ENCODE results near the gene SLC6A18. TPM values are rescaled to one million over a fixed set of nuclear protein-coding genes. Genes with fewer than 3 reads are reported as not detected.
"Not testable (repeated sequence)": the region's sequence is repeated elsewhere in the genome, so short reads cannot be mapped to it uniquely, and the experiment has no call there.

SLC6A18 gene
- polyA plus RNA-seq, 1 experiment = not detected

DNA sequence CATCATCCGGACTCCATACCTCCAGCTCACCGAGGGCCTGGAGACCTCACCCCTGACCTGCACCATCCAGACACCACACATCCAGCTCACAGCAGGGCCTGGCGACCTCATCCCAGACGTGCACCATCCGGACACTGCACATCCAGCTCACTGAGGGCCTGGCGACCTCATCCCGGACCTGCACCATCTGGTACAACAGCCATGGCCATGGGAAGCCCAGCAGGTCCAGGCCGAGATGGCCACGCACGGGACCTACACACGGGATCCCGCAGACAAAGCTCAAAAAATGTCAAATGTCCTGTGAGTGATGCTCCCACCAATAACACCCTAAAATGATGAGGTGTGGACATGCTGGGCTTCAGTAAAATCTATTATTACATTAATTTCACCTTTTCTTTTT lies 60.0 kb downstream of the SLC6A18 start:
- Histone ChIP-seq H3K36me3 (ENCODE audit: control insufficient read depth, insufficient read depth, low read length) (no peaks in the 10 kb centered on the region), H3K27me3 (ENCODE audit: control insufficient read depth, insufficient read depth, low read length) (no peaks in the 10 kb centered on the region), H3K4me3 (ENCODE audit: low read depth, low read length) (no peak overlapping the region)
- ChIA-PET POLR2A (no interaction called here), CTCF (interaction anchor here (1.4 kb wide), 1 partner anchor 18 kb away, joined by 5 read pairs; no protein-coding TSS in a partner anchor)
- no peak for DNase-seq (ENCODE audit: low read depth)
- TF ChIP-seq, protein P1, sequence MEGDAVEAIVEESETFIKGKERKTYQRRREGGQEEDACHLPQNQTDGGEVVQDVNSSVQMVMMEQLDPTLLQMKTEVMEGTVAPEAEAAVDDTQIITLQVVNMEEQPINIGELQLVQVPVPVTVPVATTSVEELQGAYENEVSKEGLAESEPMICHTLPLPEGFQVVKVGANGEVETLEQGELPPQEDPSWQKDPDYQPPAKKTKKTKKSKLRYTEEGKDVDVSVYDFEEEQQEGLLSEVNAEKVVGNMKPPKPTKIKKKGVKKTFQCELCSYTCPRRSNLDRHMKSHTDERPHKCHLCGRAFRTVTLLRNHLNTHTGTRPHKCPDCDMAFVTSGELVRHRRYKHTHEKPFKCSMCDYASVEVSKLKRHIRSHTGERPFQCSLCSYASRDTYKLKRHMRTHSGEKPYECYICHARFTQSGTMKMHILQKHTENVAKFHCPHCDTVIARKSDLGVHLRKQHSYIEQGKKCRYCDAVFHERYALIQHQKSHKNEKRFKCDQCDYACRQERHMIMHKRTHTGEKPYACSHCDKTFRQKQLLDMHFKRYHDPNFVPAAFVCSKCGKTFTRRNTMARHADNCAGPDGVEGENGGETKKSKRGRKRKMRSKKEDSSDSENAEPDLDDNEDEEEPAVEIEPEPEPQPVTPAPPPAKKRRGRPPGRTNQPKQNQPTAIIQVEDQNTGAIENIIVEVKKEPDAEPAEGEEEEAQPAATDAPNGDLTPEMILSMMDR (IDR thresholded peaks at IDR 0.05; ENCODE audit: insufficient read depth, low read depth, low read length) = no peak

DNA sequence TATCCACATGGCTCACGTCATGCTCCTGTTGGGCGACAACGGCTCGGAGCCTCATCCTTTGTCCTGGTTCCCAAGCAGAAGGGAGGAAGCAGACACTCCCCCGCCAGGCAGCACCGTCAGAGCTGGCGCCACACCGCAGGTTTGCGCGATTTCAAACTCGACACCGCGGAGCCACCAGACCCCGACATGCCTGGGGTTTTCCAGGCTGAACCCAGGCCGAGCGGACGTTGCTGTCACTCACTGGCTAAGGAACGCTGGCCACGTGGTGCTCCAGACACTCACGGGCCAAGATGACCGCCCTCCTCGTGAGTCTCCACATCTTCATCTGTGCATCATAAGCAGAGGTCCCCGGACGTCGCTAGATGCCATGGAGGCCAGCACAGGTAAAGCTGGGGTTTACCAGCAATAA lies 60.7 kb downstream of the SLC6A18 start:
- CTCF ChIA-PET = no interaction called here
- no peak for DNase-seq (ENCODE audit: low read depth)

DNA sequence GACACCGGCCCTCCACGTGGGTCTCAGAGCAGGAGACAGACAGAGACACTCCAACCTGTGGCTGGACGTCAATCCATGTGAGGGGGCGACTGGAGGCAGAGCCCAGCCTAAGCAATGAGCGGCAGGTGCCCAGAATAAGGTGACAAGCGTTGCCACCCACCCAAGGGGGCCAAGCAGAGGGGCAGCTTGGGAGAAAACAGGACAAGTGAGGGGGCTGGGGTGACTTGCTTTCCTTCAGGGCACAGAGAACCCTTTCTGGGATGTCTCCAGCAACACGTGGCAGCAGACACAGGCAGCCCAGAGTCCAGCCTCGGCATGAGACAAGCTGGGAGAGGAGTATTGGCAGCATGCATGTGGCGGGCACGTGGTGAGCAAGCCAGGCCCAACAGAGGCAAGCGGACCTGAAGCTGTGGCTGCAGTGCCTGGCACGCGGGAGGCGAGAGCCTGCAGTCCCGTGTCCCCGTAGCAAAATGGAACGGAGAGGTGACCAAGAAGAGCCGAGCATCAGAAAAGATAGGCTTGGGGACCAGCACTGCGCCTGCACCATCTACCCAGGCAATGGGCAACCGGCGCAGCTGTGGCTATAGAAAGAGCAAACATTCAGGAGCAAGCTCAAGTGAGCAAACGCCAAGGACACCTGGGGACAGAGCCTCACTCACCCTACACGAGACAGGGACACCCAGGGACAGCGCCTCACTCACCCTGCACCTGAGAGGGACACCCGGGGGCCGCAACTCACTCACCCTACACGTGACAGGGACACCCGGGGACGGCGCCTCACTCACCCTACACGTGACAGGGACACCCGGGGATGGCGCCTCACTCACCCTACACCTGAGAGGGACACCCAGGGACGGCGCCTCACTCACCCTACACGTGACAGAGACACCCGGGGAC lies 63.5 kb downstream of the SLC6A18 start:
- ChIA-PET POLR2A (no interaction called here), CTCF (no interaction called here)
- Histone ChIP-seq H3K4me3 (ENCODE audit: low read depth, low read length) (no peak overlapping the region), H3K27me3 (ENCODE audit: control insufficient read depth, insufficient read depth, low read length) (no peaks in the 10 kb centered on the region; the same call in 1 of the 2 replicates), H3K36me3 (ENCODE audit: control insufficient read depth, insufficient read depth, low read length) (no peaks in the 10 kb centered on the region)
- TF ChIP-seq, protein P1 (IDR thresholded peaks at IDR 0.05; ENCODE audit: insufficient read depth, low read depth, low read length) = no peak
- no peak for DNase-seq (ENCODE audit: low read depth)

More for the DNA sequence above, 60.7 kb downstream of the SLC6A18 start:
- POLR2A ChIA-PET = no interaction called here
- TF ChIP-seq, protein P1 (IDR thresholded peaks at IDR 0.05; ENCODE audit: insufficient read depth, low read depth, low read length) = no peak
- no peaks in the 10 kb centered on the region for H3K27me3 ChIP-seq (ENCODE audit: control insufficient read depth, insufficient read depth, low read length)
- no peak overlapping the region for H3K4me3 ChIP-seq (ENCODE audit: low read depth, low read length)
- H3K36me3 ChIP-seq (ENCODE audit: control insufficient read depth, insufficient read depth, low read length) = no peaks in the 10 kb centered on the region

DNA sequence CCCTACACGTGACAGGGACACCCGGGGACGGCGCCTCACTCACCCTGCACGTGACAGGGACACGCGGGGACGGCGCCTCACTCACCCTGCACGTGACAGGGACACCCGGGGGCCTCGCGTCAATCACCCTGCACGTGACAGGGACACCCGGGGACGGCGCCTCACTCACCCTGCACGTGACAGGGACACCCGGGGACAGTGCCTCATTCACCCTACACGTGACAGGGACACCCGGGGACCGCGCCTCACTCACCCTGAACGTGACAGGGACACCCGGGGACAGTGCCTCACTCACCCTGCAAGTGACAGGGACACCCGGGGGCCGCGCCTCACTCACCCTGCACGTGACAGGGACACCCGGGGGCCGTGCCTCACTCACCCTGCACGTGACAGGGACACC lies 64.4 kb downstream of the SLC6A18 start:
- POLR2A ChIA-PET; CTCF ChIA-PET; H3K27me3 ChIP-seq (ENCODE audit: control insufficient read depth, insufficient read depth, low read length); DNase-seq (ENCODE audit: low read depth); H3K36me3 ChIP-seq (ENCODE audit: control insufficient read depth, insufficient read depth, low read length); H3K4me3 ChIP-seq (ENCODE audit: low read depth, low read length): not testable (repeated sequence)

DNA sequence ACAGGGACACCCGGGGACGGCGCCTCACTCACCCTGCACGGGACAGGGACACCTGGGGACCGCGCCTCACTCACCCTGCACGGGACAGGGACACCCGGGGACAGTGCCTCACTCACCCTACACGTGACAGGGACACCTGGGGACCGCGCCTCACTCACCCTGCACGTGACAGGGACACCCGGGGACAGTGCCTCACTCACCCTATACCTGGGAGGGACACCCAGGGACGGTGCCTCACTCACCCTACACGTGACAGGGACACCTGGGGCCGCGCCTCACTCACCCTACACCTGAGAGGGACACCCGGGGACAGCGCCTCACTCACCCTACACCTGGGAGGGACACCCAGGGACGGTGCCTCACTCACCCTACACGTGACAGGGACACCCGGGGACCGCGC lies 65.8 kb downstream of the SLC6A18 start:
- CTCF ChIA-PET; H3K4me3 ChIP-seq (ENCODE audit: low read depth, low read length); POLR2A ChIA-PET; H3K27me3 ChIP-seq (ENCODE audit: control insufficient read depth, insufficient read depth, low read length); H3K36me3 ChIP-seq (ENCODE audit: control insufficient read depth, insufficient read depth, low read length); DNase-seq (ENCODE audit: low read depth): not testable (repeated sequence)

DNA sequence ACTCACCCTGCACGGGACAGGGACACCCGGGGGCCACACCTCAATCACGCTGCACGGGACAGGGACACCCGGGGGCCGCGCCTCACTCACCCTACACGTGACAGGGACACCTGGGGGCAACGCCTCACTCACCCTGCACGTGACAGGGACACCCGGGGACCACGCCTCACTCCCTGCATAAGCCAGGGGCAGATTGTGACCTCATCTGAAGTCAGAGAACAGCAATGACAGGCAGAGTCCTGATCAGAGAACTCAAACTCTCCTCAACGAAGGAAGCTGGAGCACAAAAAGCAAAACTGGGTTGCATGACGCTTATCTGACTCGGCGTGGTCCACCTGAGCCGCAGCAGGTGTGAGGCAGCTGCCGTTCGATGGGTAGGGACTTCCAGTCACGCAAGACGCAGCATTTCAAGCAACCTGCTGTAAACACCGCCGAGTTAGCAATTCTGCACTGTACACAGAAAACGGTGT lies 66.5 kb downstream of the SLC6A18 start:
- POLR2A ChIA-PET = no interaction called here
- Histone ChIP-seq H3K4me3 (ENCODE audit: low read depth, low read length) (no peak overlapping the region), H3K27me3 (ENCODE audit: control insufficient read depth, insufficient read depth, low read length) (peaks cover 4% of the 10 kb centered on the region; the same call in 1 of the 2 replicates), H3K36me3 (ENCODE audit: control insufficient read depth, insufficient read depth, low read length) (no peaks in the 10 kb centered on the region)
- TF ChIP-seq, protein P1 (IDR thresholded peaks at IDR 0.05; ENCODE audit: insufficient read depth, low read depth, low read length) = no peak
- CTCF ChIA-PET = no interaction called here
- DNase-seq (ENCODE audit: low read depth) = no peak
